Hepatocyte (in vitro differentiated cells): ENCODE data around the gene AP1G2. TPM values are rescaled to one million over a fixed set of nuclear protein-coding genes. Genes with fewer than 3 reads are reported as not detected.

Experiments used
- DNase-seq: peaks from one replicate; pipeline ENCODE4 v3.0.0-alpha.2; 2016; ENCODE audit warnings: low spot score
- H2AFZ ChIP-seq: fragments of 200-600 bp; sonication (generic); 2 replicates; pipeline ENCODE4 v1.6.0; 2016; ENCODE audit warnings: antibody characterized with exemption, mild to moderate bottlenecking
- H3K27ac ChIP-seq: fragments of 200-600 bp; sonication (generic); 2 replicates; pipeline ENCODE4 v1.5.1; 2016; ENCODE audit warnings: mild to moderate bottlenecking
- H3K27me3 ChIP-seq: fragments of 200-600 bp; sonication (generic); 2 replicates; pipeline ENCODE4 v1.6.1; 2016
- H3K36me3 ChIP-seq: fragments of 200-600 bp; sonication (generic); replicated peaks from 2 replicates; pipeline ENCODE4 v1.5.1; 2016; ENCODE audit warnings: low read depth; ENCODE audit not compliant: insufficient read depth
- H3K4me1 ChIP-seq: fragments of 200-600 bp; sonication (generic); 2 replicates; pipeline ENCODE4 v1.5.1; 2016; ENCODE audit warnings: mild to moderate bottlenecking, moderate library complexity; ENCODE audit not compliant: insufficient read depth
- H3K4me2 ChIP-seq: fragments of 200-600 bp; sonication (generic); 2 replicates; pipeline ENCODE4 v1.6.0; 2016
- H3K4me3 ChIP-seq: fragments of 200-600 bp; sonication (generic); 2 replicates; pipeline ENCODE4 v1.5.1; 2016; ENCODE audit warnings: mild to moderate bottlenecking
- H3K79me2 ChIP-seq: fragments of 200-600 bp; sonication (generic); 2 replicates; pipeline ENCODE4 v1.6.0; 2017; ENCODE audit warnings: mild to moderate bottlenecking
- H3K9me2 ChIP-seq: fragments of 200-600 bp; sonication (generic); replicated peaks from 2 replicates; pipeline ENCODE4 v1.6.0; 2017; ENCODE audit warnings: mild to moderate bottlenecking; ENCODE audit not compliant: insufficient read depth
- H3K9me3 ChIP-seq: fragments of 200-600 bp; sonication (generic); 2 replicates; pipeline ENCODE4 v1.5.1; 2016; ENCODE audit warnings: low read depth, mild to moderate bottlenecking
- H4K20me1 ChIP-seq: fragments of 200-600 bp; sonication (generic); 2 replicates; pipeline ENCODE4 v1.6.0; 2016; ENCODE audit warnings: mild to moderate bottlenecking; ENCODE audit not compliant: insufficient read depth, poor library complexity, severe bottlenecking
- CTCF ChIP-seq: fragments of 200-600 bp; sonication (generic); IDR thresholded peaks from 2 replicates; pipeline ENCODE4 v1.5.1; 2016; ENCODE audit warnings: antibody characterized with exemption, mild to moderate bottlenecking; ENCODE audit not compliant: poor library complexity
- EZH2 ChIP-seq: fragments of 200-600 bp; sonication (generic); IDR thresholded peaks from 2 replicates; pipeline ENCODE4 v1.6.1; 2016; ENCODE audit warnings: antibody characterized with exemption, mild to moderate bottlenecking, borderline replicate concordance
- EZH2phosphoT487 ChIP-seq: fragments of 200-600 bp; sonication (generic); IDR thresholded peaks from one replicate; pipeline ENCODE4 v1.6.1; 2018; ENCODE audit warnings: antibody characterized with exemption, mild to moderate bottlenecking, low read depth, moderate library complexity; ENCODE audit not compliant: unreplicated experiment, severe bottlenecking
- WGBS: methylation state at CpG from one replicate; pipeline ENCODE4 v1.1.6; 2016; ENCODE audit warnings: low lambda C conversion rate; ENCODE audit errors: missing lambda C conversion rate; 5-methylcytosine and 5-hydroxymethylcytosine counted together
- polyA plus RNA-seq: library from polyadenylated mRNA; unstranded; fragments of >200 nt; fragmentation: Nextera tagmentation; extraction: Ambion mirVana; gene quantifications from 2 replicates; pipeline ENCODE4 v1.2.1, GENCODE V29; 2016
- total RNA-seq: library from RNA; depleted of rRNA; stranded (reverse); fragments of >200 nt; gene quantifications from 2 replicates; pipeline ENCODE4 v1.2.3, GENCODE V29; 2014

AP1G2 gene
- total and polyA plus RNA-seq, 2 experiments from 2014 or later: 87.5 to 191 TPM

- 0% methylated on average over 14 of the region's 37 CpGs for WGBS
- TF ChIP-seq EZH2phosphoT487: no peak
- TF ChIP-seq CTCF: no peak
- TF ChIP-seq EZH2: no peak
- peak overlapping the region; percentile 71 for H3K27ac ChIP-seq
These were observed 16.8 kb downstream of the AP1G2 start for GRCh38 chr14:23550812-23551265.

GRCh38 chr14:23550131-23550811 lies 17.3 kb downstream of the AP1G2 start:
- Histone ChIP-seq H3K9me3 (no peaks in the 10 kb centered on the region), H3K27ac (no peak overlapping the region), H3K4me2 (peak overlapping the region; percentile 98), H2AFZ (peak overlapping the region; percentile 99), H3K36me3 (no peaks in the 10 kb centered on the region), H3K4me1 (peaks cover 11% of the 10 kb centered on the region), H3K4me3 (peak overlapping the region; percentile 97), H3K79me2 (peaks cover 3% of the 10 kb centered on the region), H3K27me3 (no peaks in the 10 kb centered on the region), H3K9me2 (no peaks in the 10 kb centered on the region), H4K20me1 (no peaks in the 10 kb centered on the region)
- TF ChIP-seq EZH2phosphoT487 (no peak), CTCF (no peak), EZH2 (no peak)
- 30% methylated on average over 10 of the region's 12 CpGs for WGBS
- no peak for DNase-seq

More at GRCh38 chr14:23550812-23551265, 16.8 kb downstream of the AP1G2 start:
- Histone ChIP-seq H3K9me2 (no peaks in the 10 kb centered on the region), H3K27me3 (no peaks in the 10 kb centered on the region), H2AFZ (peak overlapping the region; percentile 99), H3K36me3 (no peaks in the 10 kb centered on the region), H3K9me3 (no peaks in the 10 kb centered on the region), H4K20me1 (no peaks in the 10 kb centered on the region), H3K4me1 (peaks cover 14% of the 10 kb centered on the region), H3K4me3 (peak overlapping the region; percentile 97), H3K79me2 (peaks cover 3% of the 10 kb centered on the region), H3K4me2 (peak overlapping the region; percentile 98)
- DNase-seq: no peak

GRCh38 chr14:23548351-23549318 lies 19.0 kb downstream of the AP1G2 start:
- TF ChIP-seq EZH2: no peak
- TF ChIP-seq EZH2phosphoT487: no peak
- TF ChIP-seq CTCF: no peak
- peaks cover 10% of the 10 kb centered on the region for H3K4me1 ChIP-seq
- H4K20me1 ChIP-seq: no peaks in the 10 kb centered on the region
- no peak overlapping the region for H3K4me3 ChIP-seq
- H3K27me3 ChIP-seq: no peaks in the 10 kb centered on the region
- H3K27ac ChIP-seq: no peak overlapping the region
- DNase-seq: no peak
- H3K9me2 ChIP-seq: no peaks in the 10 kb centered on the region
- no peak overlapping the region for H3K4me2 ChIP-seq
- peaks cover 3% of the 10 kb centered on the region for H3K79me2 ChIP-seq
- H3K9me3 ChIP-seq: no peaks in the 10 kb centered on the region
- WGBS: 60% methylated on average over 18 of the region's 18 CpGs
- no peaks in the 10 kb centered on the region for H3K36me3 ChIP-seq
- H2AFZ ChIP-seq: no peak overlapping the region
